ENCODE measurements around the gene PLCB4. TPM values are rescaled to one million over a fixed set of nuclear protein-coding genes. Genes with fewer than 3 reads are reported as not detected.

The PLCB4 gene
- total and polyA plus RNA-seq, 7 donors, result 0.90 to 6.7 (median 2.1) TPM

DNA sequence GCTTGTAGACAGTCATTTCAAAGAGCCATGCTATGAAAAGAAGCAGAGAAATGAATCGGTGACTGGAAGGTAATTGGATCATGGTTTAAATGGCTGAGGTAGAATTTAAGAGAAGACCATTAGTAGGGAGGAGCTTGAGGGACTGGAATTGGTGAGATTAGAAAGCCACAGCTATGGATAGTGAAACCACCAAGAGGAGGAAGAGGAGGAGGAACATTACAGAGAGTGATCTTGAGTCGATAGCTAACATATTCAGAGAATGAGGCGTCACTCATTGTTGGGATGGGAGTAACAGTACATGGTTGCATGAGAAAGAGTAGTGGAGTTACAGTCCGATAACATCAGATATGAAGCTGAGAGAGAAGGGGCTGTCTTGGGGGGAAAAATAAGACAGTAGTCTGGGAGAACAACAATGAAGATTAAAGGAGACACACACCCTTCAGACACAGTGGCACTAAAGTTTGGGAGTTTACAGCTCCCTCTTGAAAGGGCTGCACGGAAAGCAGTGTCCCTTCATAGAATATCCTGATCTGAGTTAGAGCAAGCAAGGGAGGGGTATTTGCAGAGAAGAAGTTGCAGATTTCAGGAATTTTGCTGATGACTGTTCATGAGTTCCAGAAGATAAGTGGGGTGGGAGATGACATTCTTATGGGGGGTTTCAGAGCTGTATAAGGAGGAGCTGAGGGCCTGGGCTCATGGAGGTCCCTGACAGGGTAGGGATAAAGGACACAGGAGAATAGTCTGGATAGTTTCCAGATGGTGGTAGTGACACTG lies 430.4 kb downstream of the PLCB4 start:
- Histone ChIP-seq H3K27ac (no peak overlapping the region), H3K4me3 (no peak overlapping the region), H3K36me3 (ENCODE audit: insufficient read depth in 1 of 2, low read depth in 1 of 2) (no peaks in the 10 kb centered on the region), H3K4me1 (no peaks in the 10 kb centered on the region), H3K27me3 (ENCODE audit: insufficient read depth in 3 of 3, low read length in 2 of 3) (peaks cover 0 to 2% (median 0%) of the 10 kb centered on the region in 3 donors), H3K9me3 (no peaks in the 10 kb centered on the region)
- no peak for DNase-seq
- no peak for ATAC-seq
- intact Hi-C loops (cut with DNase I), result no loop called here
- WGBS, 3 donors, result 86 to 90% (median 88%) methylated on average over 5 of the region's 5 CpGs
- TF ChIP-seq CTCF (IDR thresholded peaks at IDR 0.05), result no peak

- Histone ChIP-seq H3K4me1 (no peaks in the 10 kb centered on the region), H3K36me3 (ENCODE audit: insufficient read depth in 1 of 2, low read depth in 1 of 2) (no peaks in the 10 kb centered on the region), H3K27ac (no peak overlapping the region), H3K4me3 (no peak overlapping the region), H3K27me3 (ENCODE audit: insufficient read depth in 3 of 3, low read length in 2 of 3) (peaks cover 0 to 5% (median 2%) of the 10 kb centered on the region in 3 donors), H3K9me3 (no peaks in the 10 kb centered on the region)
- intact Hi-C loops (cut with DNase I), result no loop called here
- WGBS, 3 donors, result 29 to 33% (median 30%) methylated on average over 2 of the region's 2 CpGs
- DNase-seq, result no peak
- no peak for ATAC-seq
- no peak for TF ChIP-seq CTCF (IDR thresholded peaks at IDR 0.05)
Measured at GRCh38 chr20:9500121-9500520, 431.2 kb downstream of the PLCB4 start.

DNA sequence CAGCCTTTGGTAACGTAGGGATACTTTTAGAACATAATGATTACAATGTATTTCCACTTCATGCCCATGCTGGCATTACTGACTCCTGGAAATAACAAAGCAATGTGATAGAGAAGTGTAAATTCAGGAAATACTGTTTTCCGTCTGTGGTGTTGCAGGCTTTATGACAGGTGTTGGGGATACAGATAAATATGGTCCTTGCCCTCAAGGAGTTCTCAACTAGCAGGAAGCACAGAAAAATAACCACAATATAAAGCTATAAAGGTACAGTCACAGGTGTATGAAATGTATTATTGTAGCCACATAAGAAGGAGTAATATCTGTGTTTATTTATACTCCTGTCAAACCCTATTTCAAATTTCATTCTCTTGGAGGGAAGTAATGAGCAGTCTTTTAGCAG lies 432.6 kb downstream of the PLCB4 start:
- 68 to 75% (median 70%) methylated on average over 2 of the region's 2 CpGs for WGBS, 3 donors
- no peak for DNase-seq
- H3K36me3 ChIP-seq (ENCODE audit: insufficient read depth in 1 of 2, low read depth in 1 of 2), result no peaks in the 10 kb centered on the region
- peaks cover 0 to 13% (median 6%) of the 10 kb centered on the region in 3 donors for H3K27me3 ChIP-seq (ENCODE audit: insufficient read depth in 3 of 3, low read length in 2 of 3)
- intact Hi-C loops (cut with DNase I), result no loop called here
- no peak overlapping the region for H3K27ac ChIP-seq
- H3K4me3 ChIP-seq, result no peak overlapping the region
- H3K4me1 ChIP-seq, result no peaks in the 10 kb centered on the region
- no peaks in the 10 kb centered on the region for H3K9me3 ChIP-seq
- no peak for TF ChIP-seq CTCF (IDR thresholded peaks at IDR 0.05)
- no peak for ATAC-seq

- Histone ChIP-seq H3K27me3 (ENCODE audit: insufficient read depth in 3 of 3, low read length in 2 of 3) (peaks cover 0 to 35% (median 12%) of the 10 kb centered on the region in 3 donors), H3K4me1 (no peaks in the 10 kb centered on the region), H3K36me3 (ENCODE audit: insufficient read depth in 1 of 2, low read depth in 1 of 2) (no peaks in the 10 kb centered on the region), H3K9me3 (no peaks in the 10 kb centered on the region), H3K27ac (no peak overlapping the region), H3K4me3 (no peak overlapping the region)
- ATAC-seq, result no peak
- 44 to 45% (median 44%) methylated on average over 9 of the region's 9 CpGs for WGBS, 3 donors
- DNase-seq, result no peak
- no peak for TF ChIP-seq CTCF (IDR thresholded peaks at IDR 0.05)
- intact Hi-C loops (cut with DNase I), result no loop called here
Measured at GRCh38 chr20:9503526-9504245, 434.8 kb downstream of the PLCB4 start.

Data from psoas muscle (tissue), 8 donors.